NCI-H69 (cell line): ENCODE measurements around the gene C3.
"Not testable (repeated sequence)": the region's sequence is repeated elsewhere in the genome, so short reads cannot be mapped to it uniquely, and the experiment has no call there.

ENCODE experiments used
- DNase-seq: peaks from one replicate; lab custom pipeline; 2025; lab: John Stamatoyannopoulos, UW

Gene C3

DNA sequence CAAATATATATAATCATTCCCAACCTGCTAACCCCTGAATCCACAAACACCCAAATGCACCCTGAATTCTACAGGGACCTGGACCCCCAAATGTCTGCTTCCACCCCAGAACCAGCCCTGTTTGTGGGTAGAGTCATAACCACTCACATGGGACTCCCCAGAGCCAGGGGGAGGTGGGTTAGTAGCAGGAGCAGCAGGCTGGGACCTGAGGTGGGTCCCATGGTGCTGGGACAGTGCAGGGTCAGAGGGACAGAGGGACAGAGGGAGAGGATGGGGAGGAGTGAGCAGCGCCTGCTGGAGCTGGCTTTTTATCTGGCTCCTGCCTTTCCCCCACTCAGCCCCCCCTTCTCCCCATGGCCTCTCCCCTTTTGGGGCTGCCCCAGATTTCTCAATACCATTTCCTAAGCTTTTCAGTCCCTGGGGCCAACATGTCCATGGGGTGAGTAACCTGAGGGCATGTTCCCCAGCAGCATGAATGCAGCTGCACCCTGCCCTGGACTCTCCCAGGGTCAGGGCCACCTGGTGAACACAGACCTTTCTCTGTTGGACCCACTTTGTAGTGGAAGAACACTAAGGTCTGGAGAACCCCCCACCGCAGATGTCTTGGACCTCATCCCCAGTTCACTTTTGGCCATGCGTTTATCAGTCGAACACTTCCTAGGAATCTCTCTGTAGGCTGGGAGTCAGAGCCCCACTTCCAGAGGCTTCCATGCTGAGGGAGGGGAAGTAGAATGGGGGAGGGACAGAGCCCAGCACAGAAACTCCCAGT, at the start of gene C3:
C3 (minus strand) TSS at position 282 of the 769 bp plus-strand sequence; CDS start at position 221, 61 bp downstream.
- DNase-seq: no peak

GRCh38 chr19:6769006-6769619, 48.7 kb upstream of the C3 start:
- DNase-seq: no peak

DNA sequence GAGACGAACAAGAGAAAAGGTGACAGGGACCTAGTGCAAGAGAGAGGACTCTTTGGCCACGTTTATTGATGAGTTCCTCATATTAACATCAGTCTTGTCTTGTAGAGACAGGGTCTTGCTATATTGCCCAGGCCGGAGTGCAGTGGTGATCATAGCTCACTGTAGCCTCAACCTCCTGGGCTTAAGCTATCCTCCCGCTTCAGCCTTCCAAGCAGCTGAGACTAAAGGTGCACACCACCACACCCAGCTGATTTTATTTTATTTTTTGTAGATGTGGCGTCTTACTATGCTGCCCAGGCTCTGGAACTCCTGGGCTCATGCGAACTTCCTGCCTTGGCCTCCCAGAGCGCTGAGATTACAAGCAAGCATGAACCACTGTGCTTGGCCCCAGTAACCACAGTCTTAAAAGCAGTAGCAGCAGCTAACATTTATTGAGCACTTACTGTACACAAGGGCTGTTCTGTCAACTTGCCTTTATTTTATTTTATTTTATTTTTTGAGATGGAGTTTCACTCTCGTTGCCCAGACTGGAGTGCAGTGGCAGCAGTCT, 47.9 kb upstream of the C3 start:
- no peak for DNase-seq

GRCh38 chr19:6767357-6768235, 47.1 kb upstream of the C3 start, which contains the start of gene SH2D3A:
SH2D3A (minus strand) TSS chr19:6767435; CDS start chr19:6763748, 3,687 bp downstream.
- DNase-seq: no peak

DNA sequence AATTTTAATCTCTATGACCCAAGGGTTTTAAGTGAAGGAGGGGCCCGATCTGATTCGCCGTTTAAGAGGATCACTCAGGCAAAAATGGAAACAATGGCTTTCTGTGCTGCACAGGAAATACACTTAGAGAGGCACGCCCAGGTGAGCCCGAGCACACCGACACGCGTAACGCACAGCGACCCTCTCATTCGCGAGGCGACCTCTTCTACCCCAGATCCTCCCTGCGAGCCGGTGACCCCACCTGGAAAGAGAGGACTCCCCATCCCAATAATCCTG, 46.6 kb upstream of the C3 start:
- DNase-seq: no peak

- no peak for DNase-seq
Measured at GRCh38 chr19:6766357-6767080, 46.1 kb upstream of the C3 start.

GRCh38 chr19:6765738-6766356, 45.4 kb upstream of the C3 start:
- no peak for DNase-seq

DNA sequence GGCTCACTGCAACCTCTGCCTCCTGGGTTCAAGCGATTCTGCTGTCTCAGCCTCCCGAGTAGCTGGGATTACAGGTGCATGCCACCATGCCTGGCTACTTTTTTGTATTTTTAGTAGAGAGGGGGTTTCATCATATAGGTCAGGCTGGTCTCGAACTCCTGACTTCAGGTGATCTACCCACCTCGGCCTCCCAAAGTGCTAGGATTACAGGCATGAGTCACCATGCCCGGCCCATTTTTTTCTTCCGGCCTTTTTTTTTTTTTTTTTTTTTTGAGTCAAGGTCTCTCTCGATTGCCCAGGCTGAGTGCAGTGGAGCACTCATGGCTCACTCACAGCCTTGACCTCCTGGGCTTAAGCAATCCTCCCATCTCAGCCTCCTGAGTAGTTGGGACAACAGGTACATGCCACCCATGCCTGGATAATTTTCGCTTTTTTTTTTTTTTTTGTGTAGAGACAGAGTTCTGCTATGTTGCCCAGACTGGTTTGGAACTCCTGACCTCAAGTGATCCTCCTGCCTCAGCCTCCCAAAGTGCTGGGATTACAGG, 41.9 kb upstream of the C3 start:
- not testable (repeated sequence) for DNase-seq

DNA sequence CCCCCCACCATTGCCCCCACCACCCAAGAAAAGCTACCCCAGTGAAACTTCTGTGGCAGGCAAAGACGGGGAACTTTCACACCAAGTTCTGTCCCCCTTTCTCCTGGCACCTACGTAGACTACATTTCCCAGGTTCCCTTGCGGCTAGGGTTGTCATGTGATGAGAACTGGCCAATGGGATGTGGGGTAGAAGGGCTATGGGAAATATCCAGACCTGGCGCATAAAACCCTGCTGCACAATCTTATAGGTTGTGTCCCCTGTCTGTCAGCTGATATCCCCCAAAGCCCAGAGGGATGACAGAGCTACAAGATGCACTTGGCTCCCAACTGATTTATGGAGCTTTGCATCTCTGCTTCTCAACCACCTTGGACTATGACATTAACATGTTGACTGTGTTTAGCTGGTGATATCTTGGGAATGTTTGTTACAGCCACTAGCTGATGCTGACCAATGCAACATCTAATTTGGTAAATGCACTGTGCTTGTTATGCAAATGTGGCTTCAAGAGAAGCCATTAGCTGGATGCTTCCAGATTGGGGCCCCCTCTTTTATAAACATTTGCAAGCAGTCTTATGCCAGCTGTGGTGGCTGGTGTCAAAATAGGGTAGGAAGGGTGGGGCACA, 40.7 kb upstream of the C3 start:
- no peak for DNase-seq

DNA sequence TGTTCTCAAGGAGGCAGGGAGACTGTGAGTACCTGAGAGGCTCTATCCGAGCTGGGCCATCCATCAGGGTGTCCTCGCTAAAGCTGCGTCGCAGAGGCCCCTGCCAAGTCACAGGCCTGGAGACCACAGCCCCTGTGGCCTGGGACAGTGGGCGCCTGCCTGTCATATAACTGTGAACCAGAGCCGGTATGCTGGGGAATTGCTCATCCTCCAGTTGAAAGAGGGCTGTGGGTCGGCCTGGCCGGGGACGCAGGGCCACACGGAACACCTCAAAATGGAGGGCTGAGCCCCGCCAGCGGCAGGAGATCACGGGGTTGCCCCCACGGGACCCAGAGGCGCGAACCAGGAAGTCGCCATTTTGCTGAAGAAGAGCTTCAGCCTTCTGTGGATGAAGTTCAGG, 40.2 kb upstream of the C3 start:
- DNase-seq: no peak

DNA sequence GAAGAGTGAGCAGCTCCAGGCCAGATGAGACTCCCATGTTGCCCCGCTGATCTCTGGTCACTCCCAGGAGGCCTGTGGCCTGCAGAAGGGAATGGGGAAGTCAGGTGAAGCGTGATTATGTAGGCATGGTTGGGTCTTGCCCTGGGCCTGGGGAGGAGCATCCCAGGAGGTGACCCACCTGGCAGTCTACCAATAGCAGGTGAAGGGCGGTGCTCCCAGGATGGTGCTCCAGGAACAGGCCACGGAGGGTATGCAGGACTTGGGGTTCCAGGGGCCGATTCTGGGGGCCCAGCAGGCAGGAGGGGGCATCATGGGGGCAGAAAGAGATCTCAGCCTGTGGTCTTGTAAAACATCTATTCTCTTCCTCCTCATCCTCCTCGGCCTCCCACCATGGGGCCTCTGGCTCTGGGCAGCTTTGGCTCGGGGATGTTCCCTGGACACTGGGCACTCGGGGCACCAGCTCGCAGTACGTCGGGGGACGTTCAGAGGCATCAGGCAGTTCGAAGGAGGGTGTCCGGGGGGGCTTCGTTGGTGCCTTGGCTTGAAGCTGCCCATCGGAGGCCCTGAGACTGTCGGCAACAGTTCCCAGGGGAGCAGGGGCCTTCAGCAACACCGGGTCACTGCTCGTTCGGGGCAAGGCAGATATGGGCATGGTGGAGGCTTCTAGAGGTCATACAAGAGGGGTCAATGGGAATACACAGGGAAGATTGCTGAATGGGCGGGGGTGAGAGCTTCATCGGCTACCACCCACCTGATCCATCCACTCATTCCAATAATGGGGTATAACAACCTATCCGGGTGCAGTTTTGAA, 34.4 kb upstream of the C3 start:
- no peak for DNase-seq

- DNase-seq: no peak
Measured at GRCh38 chr19:6754136-6754535, 33.7 kb upstream of the C3 start.

DNA sequence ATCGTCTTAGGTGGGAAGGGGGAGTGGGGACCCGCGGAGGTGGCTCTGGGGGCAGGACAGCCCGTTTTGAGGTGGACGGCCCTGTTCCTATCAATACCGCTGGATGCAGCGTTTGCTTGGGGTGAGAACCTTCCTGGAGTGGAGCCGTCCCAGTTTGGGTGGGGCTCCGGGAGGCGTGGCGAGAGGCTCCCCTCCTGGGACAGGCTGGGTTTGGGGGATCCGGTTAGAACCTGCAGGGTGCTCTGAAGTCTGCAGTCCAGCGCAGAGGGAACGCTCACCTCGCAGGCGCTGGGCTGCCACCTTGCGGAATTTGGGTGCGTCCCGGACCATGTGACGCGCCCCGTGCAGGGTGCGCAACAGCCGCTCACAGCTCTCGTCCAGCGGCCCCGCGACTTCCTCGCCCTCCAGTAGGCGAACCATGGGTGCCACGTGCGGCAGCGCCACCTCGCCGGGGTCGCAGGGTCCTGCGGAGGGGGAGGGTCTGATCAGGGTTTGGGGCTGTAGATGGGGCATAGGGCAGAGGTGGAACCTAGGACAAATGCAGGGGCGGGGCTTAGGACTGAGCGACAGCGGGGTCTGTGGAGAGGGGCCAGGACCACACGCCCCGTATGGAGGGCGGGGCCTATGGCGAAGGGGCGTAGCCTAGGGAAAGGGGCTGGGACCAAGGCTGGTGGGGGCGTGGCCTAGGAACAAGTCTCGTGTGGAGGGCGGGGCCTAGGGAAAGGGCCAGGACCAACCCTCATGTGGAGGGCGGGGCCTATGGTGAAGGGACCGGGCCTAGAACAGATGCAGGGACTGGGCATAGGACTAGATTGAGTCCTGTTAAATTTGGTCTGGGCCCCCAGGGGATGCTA, 33.0 kb upstream of the C3 start:
- no peak for DNase-seq

DNA sequence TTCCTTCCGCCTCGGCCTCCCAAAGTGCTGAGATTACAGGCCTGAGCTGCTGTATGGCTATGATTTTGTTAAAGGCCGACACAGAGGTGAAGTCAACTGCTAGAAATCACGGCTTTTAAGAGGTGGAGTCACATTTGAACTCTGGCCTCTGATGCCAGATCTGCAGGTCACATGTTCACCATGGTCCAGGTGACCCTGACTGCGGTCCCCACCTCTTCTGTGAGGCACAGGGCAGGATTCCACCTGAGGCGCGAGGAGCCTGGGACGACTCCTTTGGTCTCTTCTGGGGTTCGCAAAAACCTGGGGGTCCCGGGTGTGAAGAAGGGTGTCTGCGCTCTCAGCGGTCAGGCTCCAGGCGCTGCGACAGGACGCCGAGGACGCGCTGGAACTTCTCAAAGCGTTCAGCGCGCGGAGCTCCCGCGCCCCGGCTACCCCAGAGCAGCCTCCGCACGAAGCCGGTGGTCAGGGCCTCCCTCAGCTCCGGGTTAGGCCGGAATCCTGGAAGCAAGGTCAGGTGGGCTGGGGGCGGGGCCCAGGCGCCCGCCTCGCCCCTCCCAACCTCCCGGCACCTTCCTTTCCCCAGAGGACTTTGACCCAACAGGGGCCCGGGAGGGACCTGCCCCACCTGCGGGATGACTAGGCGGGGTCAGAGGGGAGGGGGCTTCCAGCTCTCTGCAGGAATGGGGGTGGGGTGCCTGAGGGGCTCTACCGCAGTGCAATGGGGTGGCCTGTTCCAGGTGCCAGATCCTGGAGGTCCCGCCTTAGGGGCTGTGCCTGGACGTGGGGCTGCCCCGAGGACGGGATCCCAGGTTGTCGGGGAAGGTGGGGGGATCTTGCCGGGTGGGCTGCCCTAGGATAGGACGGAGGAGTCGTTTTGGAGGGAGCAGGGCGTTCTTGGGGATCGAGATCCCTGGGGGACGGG, 32.1 kb upstream of the C3 start:
- DNase-seq: no peak

DNA sequence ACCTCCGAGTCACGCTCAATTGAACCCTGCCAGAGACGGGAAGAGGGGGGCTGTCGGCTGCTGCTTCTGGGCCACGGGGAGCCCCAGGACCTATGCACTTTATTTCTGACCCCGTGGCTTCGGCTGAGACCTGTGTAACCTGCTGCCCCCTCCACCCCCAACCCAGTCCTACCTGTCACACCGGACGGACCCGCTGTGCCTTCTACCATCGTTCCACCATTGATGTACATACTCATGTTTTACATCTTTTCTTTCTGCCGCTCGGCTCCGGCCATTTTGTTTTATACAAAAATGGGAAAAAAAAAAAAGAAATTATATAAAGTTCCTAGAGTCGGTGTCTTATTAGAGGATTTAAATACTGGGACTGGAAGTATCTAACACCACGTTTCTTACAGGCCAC, 30.7 kb upstream of the C3 start:
- DNase-seq: no peak

DNA sequence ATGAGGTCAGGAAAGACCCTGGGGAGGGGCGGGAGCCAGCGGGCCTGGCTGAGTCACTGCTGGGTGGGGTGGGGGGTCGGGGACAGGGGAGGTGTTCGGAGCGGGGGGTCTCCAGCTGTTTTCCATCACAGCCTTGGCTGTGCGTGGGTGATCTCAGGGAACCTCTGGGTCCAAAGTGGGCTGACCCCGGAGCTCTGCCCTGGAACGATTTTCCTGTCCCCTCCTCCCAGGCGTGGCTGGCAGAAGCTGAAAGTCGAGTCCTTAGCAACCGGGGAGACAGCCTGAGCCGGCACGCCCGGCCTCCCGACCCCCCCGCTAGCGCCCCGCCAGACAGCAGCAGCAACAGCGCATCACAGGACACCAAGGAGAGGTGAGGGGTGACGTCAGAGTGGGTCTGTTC, 29.6 kb upstream of the C3 start:
- DNase-seq: no peak

- not testable (repeated sequence) for DNase-seq
Measured at GRCh38 chr19:6748543-6748942, 28.1 kb upstream of the C3 start.

DNA sequence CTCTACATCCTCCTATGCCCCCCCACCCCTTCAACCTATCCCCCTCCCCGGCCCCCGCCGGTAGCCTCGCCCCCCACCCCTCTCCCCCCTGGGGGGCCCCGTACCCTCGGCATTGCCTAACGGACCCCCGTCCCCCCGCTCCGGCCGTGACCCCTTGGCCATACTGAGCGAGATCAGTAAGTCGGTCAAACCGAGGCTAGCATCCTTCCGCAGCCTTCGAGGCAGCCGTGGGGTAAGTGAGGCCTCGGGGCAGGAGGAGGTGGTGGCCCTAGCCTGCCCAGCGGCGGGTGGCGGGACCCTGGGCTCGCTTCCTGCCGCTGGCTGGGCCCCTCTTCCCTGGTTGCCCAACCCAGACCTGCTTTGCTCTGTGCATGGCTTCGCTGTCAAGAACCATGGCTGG, 25.5 kb upstream of the C3 start:
- no peak for DNase-seq
